H9 (cell line): ENCODE measurements around the gene GARNL3. TPM values are rescaled to one million over a fixed set of nuclear protein-coding genes. Genes with fewer than 3 reads are reported as not detected.

Source experiments
- DNase-seq: peaks from one replicate; pipeline ENCODE4 v3.0.0-alpha.2; 2017
- H2AFZ ChIP-seq: one replicate; pipeline ENCODE4 v1.6.1; 2013; ENCODE audit warnings: mild to moderate bottlenecking, low read length, control low read depth, moderate library complexity
- H2AK5ac ChIP-seq: 2 replicates; pipeline ENCODE4 v1.6.1; 2013; ENCODE audit warnings: low read length, control low read depth, mixed read lengths; ENCODE audit not compliant: insufficient read length
- H2BK120ac ChIP-seq: one replicate; pipeline ENCODE4 v1.6.1; 2013; ENCODE audit warnings: low read depth, mild to moderate bottlenecking, low read length, control low read depth, inconsistent platforms; ENCODE audit not compliant: poor library complexity, severe bottlenecking
- H2BK12ac ChIP-seq: 2 replicates; pipeline ENCODE4 v1.6.1; 2013; ENCODE audit warnings: low read length, control low read depth, mixed read lengths, low read depth; ENCODE audit not compliant: insufficient read length
- H2BK15ac ChIP-seq: 2 replicates; pipeline ENCODE4 v1.6.1; 2013; ENCODE audit warnings: low read depth, low read length, control low read depth
- H2BK20ac ChIP-seq: one replicate; pipeline ENCODE4 v1.6.1; 2013; ENCODE audit warnings: low read depth, mild to moderate bottlenecking, low read length, control low read depth, inconsistent platforms; ENCODE audit not compliant: poor library complexity, severe bottlenecking
- H2BK5ac ChIP-seq: 2 replicates; pipeline ENCODE4 v1.6.1; 2013; ENCODE audit warnings: low read length, control low read depth, mixed read lengths; ENCODE audit not compliant: insufficient read length
- H3K14ac ChIP-seq: 2 replicates; pipeline ENCODE4 v1.6.1; 2013; ENCODE audit warnings: low read length, control low read depth; ENCODE audit not compliant: insufficient read depth
- H3K18ac ChIP-seq: 2 replicates; pipeline ENCODE4 v1.6.1; 2013; ENCODE audit warnings: low read depth, mild to moderate bottlenecking, mixed read lengths, low read length, control low read depth; ENCODE audit not compliant: insufficient read length
- H3K23ac ChIP-seq: 2 replicates; pipeline ENCODE4 v1.6.1; 2013; ENCODE audit warnings: low read length, control low read depth, mixed read lengths, low read depth; ENCODE audit not compliant: insufficient read length
- H3K23me2 ChIP-seq: 2 replicates; pipeline ENCODE4 v1.6.1; 2013; ENCODE audit warnings: low read depth, mild to moderate bottlenecking, mixed read lengths, low read length, control low read depth; ENCODE audit not compliant: insufficient read length, poor library complexity, severe bottlenecking
- H3K27ac ChIP-seq: 2 replicates; pipeline ENCODE4 v1.5.1; 2013; ENCODE audit warnings: low read length, control low read depth, mixed read lengths, low read depth; ENCODE audit not compliant: insufficient read length
- H3K27me3 ChIP-seq: 2 replicates; pipeline ENCODE4 v1.6.1; 2013; ENCODE audit warnings: low read length, control low read depth, inconsistent platforms; ENCODE audit not compliant: insufficient read depth
- H3K4ac ChIP-seq: 2 replicates; pipeline ENCODE4 v1.6.1; 2013; ENCODE audit warnings: low read depth, mild to moderate bottlenecking, control low read depth, inconsistent platforms, low read length, moderate library complexity
- H3K4me1 ChIP-seq: 2 replicates; pipeline ENCODE4 v1.6.1; 2013; ENCODE audit warnings: low read length, control low read depth, inconsistent platforms; ENCODE audit not compliant: insufficient read depth
- H3K4me2 ChIP-seq: 2 replicates; pipeline ENCODE4 v1.6.1; 2013; ENCODE audit warnings: low read length, control low read depth, mixed read lengths; ENCODE audit not compliant: insufficient read length, insufficient read depth
- H3K56ac ChIP-seq: 2 replicates; pipeline ENCODE4 v1.6.1; 2013; ENCODE audit warnings: low read depth, mild to moderate bottlenecking, mixed read lengths, low read length, control low read depth; ENCODE audit not compliant: insufficient read length
- H3K79me1 ChIP-seq: 2 replicates; pipeline ENCODE4 v1.6.1; 2013; ENCODE audit warnings: low read depth, mild to moderate bottlenecking, moderate library complexity, low read length, control low read depth, inconsistent platforms; ENCODE audit not compliant: insufficient read depth, poor library complexity, severe bottlenecking
- H3K79me2 ChIP-seq: 2 replicates; pipeline ENCODE4 v1.6.1; 2013; ENCODE audit warnings: low read length, control low read depth, inconsistent platforms; ENCODE audit not compliant: insufficient read depth
- H3K9ac ChIP-seq: 2 replicates; pipeline ENCODE4 v1.6.1; 2013; ENCODE audit warnings: low read length, control low read depth, mixed read lengths; ENCODE audit not compliant: insufficient read length; ENCODE audit errors: extremely low read depth
- H3K9me3 ChIP-seq: one replicate; pipeline ENCODE4 v1.6.1; 2013; ENCODE audit warnings: low read depth, low read length, inconsistent platforms; ENCODE audit not compliant: control insufficient read depth
- H3T11ph ChIP-seq: one replicate; pipeline ENCODE4 v1.6.1; 2013; ENCODE audit warnings: mild to moderate bottlenecking, low read length, control low read depth, inconsistent platforms
- H4K20me1 ChIP-seq: one replicate; pipeline ENCODE4 v1.6.1; 2013; ENCODE audit not compliant: control insufficient read depth, insufficient read length, insufficient read depth
- H4K5ac ChIP-seq: 2 replicates; pipeline ENCODE4 v1.6.1; 2013; ENCODE audit warnings: low read depth, mild to moderate bottlenecking, mixed read lengths, low read length, control low read depth; ENCODE audit not compliant: insufficient read length
- H4K8ac ChIP-seq: replicated peaks from 2 replicates; pipeline ENCODE4 v1.6.1; 2013; ENCODE audit warnings: low read length, control low read depth, mixed read lengths, low read depth; ENCODE audit not compliant: insufficient read length
- H4K91ac ChIP-seq: 2 replicates; pipeline ENCODE4 v1.6.1; 2013; ENCODE audit warnings: low read depth, mild to moderate bottlenecking, moderate library complexity, mixed read lengths, low read length, control low read depth; ENCODE audit not compliant: insufficient read length
- H3K27ac Mint-ChIP-seq, 3 experiments: 2 replicates in 2 of 3; 3 replicates in 1 of 3; pipeline ENCODE4 v1.8.0; 2020 to 2021; ENCODE audit warnings: mixed read lengths in 3 of 3, mild to moderate bottlenecking in 1 of 3, moderate library complexity in 1 of 3
- H3K27me3 Mint-ChIP-seq: 2 replicates; pipeline ENCODE4 v1.8.0; 2021; ENCODE audit warnings: low read depth, mild to moderate bottlenecking, moderate library complexity, mixed read lengths
- H3K36me3 Mint-ChIP-seq, 3 experiments: 2 replicates in 2 of 3; 3 replicates in 1 of 3; pipeline ENCODE4 v1.8.0; 2020 to 2021; ENCODE audit warnings: low read depth in 3 of 3, mixed read lengths in 3 of 3; ENCODE audit not compliant: insufficient read depth in 1 of 3
- H3K4me1 Mint-ChIP-seq, 2 experiments: 2 replicates each; pipeline ENCODE4 v1.8.0; 2020; ENCODE audit warnings: mixed read lengths in 2 of 2
- H3K4me3 Mint-ChIP-seq, 2 experiments: 2 replicates in 1 of 2; 3 replicates in 1 of 2; pipeline ENCODE4 v1.8.0; 2020 to 2021; ENCODE audit warnings: mild to moderate bottlenecking in 2 of 2, mixed read lengths in 2 of 2, moderate library complexity in 1 of 2
- H3K9me3 Mint-ChIP-seq, 2 experiments: 2 replicates in 1 of 2; 3 replicates in 1 of 2; pipeline ENCODE4 v1.8.0; 2020; ENCODE audit warnings: mild to moderate bottlenecking in 2 of 2, mixed read lengths in 2 of 2, moderate library complexity in 1 of 2
- WGBS: extraction: QIAGEN DNeasy Blood & Tissue Kit; methylation state at CpG from one replicate; pipeline ENCODE4 v1.1.7; 2013; ENCODE audit warnings: missing lambda C conversion rate, low lambda C conversion rate, mixed read lengths; ENCODE audit not compliant: insufficient read length; ENCODE audit errors: extremely low coverage; 5-methylcytosine and 5-hydroxymethylcytosine counted together
- total RNA-seq: library from RNA; stranded (reverse); gene quantifications from 2 replicates; pipeline ENCODE4 v1.2.1, GENCODE V29; 2021
- TF ChIP-seq, protein P1 (sequence below): fragments of 200-600 bp; sonication (generic); conservative IDR thresholded peaks from 3 replicates; pipeline ENCODE4 v1.8.0; 2021; ENCODE audit warnings: antibody characterized with exemption, mild to moderate bottlenecking

Gene GARNL3
- total RNA-seq, 1 experiment from 2014 or later = 8.7 TPM

DNA sequence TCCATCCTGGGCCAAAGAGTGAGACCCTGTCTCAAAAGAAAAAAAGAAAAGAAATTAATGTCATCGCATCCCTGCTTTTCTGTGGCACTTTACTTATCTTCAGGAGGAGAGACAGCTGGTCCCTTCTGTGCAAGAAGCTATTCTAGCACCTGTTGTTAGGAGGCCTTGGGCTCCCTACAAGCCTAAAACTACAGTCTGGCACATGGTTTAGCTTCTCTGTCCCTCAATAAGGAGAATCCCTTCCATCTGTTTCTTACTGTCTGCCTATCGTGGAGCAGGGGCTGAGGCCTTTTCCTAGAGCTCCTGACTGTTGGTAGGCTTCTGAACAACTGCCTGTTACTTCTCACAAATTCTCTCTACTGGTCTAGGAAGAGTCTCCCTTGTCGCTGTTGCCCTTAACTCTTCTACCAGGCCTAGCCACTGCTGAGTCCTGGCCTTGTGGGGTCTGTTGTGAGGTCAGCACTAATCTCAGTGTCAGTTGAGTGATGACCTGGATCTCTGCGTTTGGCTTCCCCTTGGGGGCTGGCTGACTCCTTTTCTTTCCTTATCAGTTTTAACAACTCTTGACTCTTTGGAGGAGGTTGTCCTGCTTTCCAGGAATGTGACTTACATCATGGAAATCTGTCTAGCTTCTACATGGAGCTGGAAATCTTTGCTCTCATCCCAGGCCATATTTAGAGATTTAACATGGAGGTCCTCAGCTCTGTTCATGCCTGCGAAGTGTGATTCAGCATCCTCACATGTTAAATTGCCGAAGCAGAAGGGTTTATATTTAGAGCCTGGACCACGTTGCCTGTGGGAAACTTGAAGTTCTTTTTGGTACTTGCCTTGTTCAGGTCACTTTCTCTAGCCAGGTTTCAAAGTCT, 5.7 kb upstream of the GARNL3 start:
- Mint-ChIP-seq H3K9me3 (peaks cover 2 to 5% of the 10 kb centered on the region in 2 experiments; a peak in 3 of 5 replicates), H3K4me3 (no peak overlapping the region), H3K27ac (0 out of 7 replicates have a peak overlapping the region, but pooled peaks of 1 of the 3 experiments have one; percentile 34), H3K4me1 (peaks cover 25 to 27% of the 10 kb centered on the region in 2 experiments), H3K36me3 (peaks cover 3 to 9% (median 8%) of the 10 kb centered on the region in 3 experiments), H3K27me3 (no peaks in the 10 kb centered on the region)
- no peak for DNase-seq
- H3K79me1 ChIP-seq = no peaks in the 10 kb centered on the region
- H3K23ac ChIP-seq = no peak overlapping the region
- H3K79me2 ChIP-seq = no peaks in the 10 kb centered on the region
- no peak overlapping the region for H3T11ph ChIP-seq
- H4K91ac ChIP-seq = no peak overlapping the region
- no peak overlapping the region for H3K56ac ChIP-seq
- no peak overlapping the region for H2AFZ ChIP-seq
- H3K18ac ChIP-seq = no peak overlapping the region
- no peaks in the 10 kb centered on the region for H3K27me3 ChIP-seq
- WGBS = no CpG with 5 or more reads among the region's 7 CpGs
- H3K9ac ChIP-seq = no peak overlapping the region
- H3K4ac ChIP-seq = no peak overlapping the region
- no peak overlapping the region for H2BK15ac ChIP-seq
- TF ChIP-seq, protein P1, sequence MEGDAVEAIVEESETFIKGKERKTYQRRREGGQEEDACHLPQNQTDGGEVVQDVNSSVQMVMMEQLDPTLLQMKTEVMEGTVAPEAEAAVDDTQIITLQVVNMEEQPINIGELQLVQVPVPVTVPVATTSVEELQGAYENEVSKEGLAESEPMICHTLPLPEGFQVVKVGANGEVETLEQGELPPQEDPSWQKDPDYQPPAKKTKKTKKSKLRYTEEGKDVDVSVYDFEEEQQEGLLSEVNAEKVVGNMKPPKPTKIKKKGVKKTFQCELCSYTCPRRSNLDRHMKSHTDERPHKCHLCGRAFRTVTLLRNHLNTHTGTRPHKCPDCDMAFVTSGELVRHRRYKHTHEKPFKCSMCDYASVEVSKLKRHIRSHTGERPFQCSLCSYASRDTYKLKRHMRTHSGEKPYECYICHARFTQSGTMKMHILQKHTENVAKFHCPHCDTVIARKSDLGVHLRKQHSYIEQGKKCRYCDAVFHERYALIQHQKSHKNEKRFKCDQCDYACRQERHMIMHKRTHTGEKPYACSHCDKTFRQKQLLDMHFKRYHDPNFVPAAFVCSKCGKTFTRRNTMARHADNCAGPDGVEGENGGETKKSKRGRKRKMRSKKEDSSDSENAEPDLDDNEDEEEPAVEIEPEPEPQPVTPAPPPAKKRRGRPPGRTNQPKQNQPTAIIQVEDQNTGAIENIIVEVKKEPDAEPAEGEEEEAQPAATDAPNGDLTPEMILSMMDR = no peak
- H2AK5ac ChIP-seq = no peak overlapping the region
- no peaks in the 10 kb centered on the region for H3K9me3 ChIP-seq
- H3K27ac ChIP-seq = no peak overlapping the region
- no peak overlapping the region for H4K5ac ChIP-seq
- H2BK20ac ChIP-seq = no peak overlapping the region
- H3K23me2 ChIP-seq = no peaks in the 10 kb centered on the region
- H4K8ac ChIP-seq = no peak overlapping the region
- peaks cover 14% of the 10 kb centered on the region for H3K4me1 ChIP-seq
- H3K14ac ChIP-seq = no peak overlapping the region
- no peak overlapping the region for H2BK5ac ChIP-seq
- no peaks in the 10 kb centered on the region for H4K20me1 ChIP-seq
- no peak overlapping the region for H2BK12ac ChIP-seq
- H3K4me2 ChIP-seq = no peak overlapping the region
- no peak overlapping the region for H2BK120ac ChIP-seq
